HEK293 (cell line): ENCODE data around the gene HTRA1.

ENCODE experiments used
- CTCF ChIA-PET: fragments of 350-600 bp; formaldehyde crosslinking; extraction: SDS; loops from one replicate; lab custom pipeline; 2021; ENCODE audit warnings: antibody characterized with exemption; lab: Yijun Ruan, JAX
- POLR2A ChIA-PET: fragments of 300-600 bp; formaldehyde crosslinking; extraction: SDS; loops from one replicate; lab custom pipeline; 2020; ENCODE audit warnings: antibody characterized with exemption, inconsistent platforms; lab: Yijun Ruan, JAX
- H3K27ac ChIP-seq: fragments of 200-500 bp; sonication (Bioruptor generic); 2 replicates; pipeline ENCODE4 v1.5.1; 2014; ENCODE audit warnings: low read depth, low read length, control low read depth, inconsistent platforms; ENCODE audit errors: extremely low read depth
- H3K36me3 ChIP-seq, 2 experiments: fragments of 200-500 bp in 1 of 2; sonication (Bioruptor generic) in 1 of 2; 1 replicate in 1 of 2; 2 replicates in 1 of 2; pipeline ENCODE4 v1.5.1; 2014 to 2017; ENCODE audit warnings: inconsistent platforms in 2 of 2, low read length in 2 of 2; ENCODE audit not compliant: control insufficient read depth in 2 of 2, insufficient read depth in 1 of 2
- H3K4me1 ChIP-seq: fragments of 200-500 bp; sonication (Bioruptor generic); 2 replicates; pipeline ENCODE4 v1.5.1; 2014; ENCODE audit warnings: mild to moderate bottlenecking, low read length, inconsistent platforms; ENCODE audit not compliant: control insufficient read depth, insufficient read depth
- H3K4me3 ChIP-seq: 2 replicates; pipeline ENCODE4 v1.5.1; 2011; ENCODE audit warnings: low read depth, mild to moderate bottlenecking, control low read depth, low read length, moderate library complexity
- H3K9me3 ChIP-seq: fragments of 200-500 bp; sonication (Bioruptor generic); 2 replicates; pipeline ENCODE4 v1.5.1; 2014; ENCODE audit warnings: low read depth, low read length, inconsistent platforms; ENCODE audit not compliant: control insufficient read depth, insufficient read depth
- GLIS2 ChIP-seq: fragments of 450-650 bp; formaldehyde crosslinking; IDR thresholded peaks from 2 replicates; pipeline ENCODE4 v1.5.1; 2016; ENCODE audit warnings: missing biosample characterization, missing genetic modification characterization
- MYNN ChIP-seq: fragments of 450-650 bp; formaldehyde crosslinking; IDR thresholded peaks from 2 replicates; pipeline ENCODE4 v1.5.1; 2016; ENCODE audit warnings: missing biosample characterization, missing genetic modification characterization, borderline replicate concordance
- PRDM6 ChIP-seq: fragments of 450-650 bp; formaldehyde crosslinking; IDR thresholded peaks from 2 replicates; pipeline ENCODE4 v1.5.1; 2017; ENCODE audit warnings: missing biosample characterization, missing genetic modification characterization
- ZBTB49 ChIP-seq: fragments of 450-650 bp; formaldehyde crosslinking; IDR thresholded peaks from 2 replicates; pipeline ENCODE4 v1.5.1; 2016; ENCODE audit warnings: missing biosample characterization, missing genetic modification characterization, low read depth
- ZNF2 ChIP-seq: fragments of 450-650 bp; formaldehyde crosslinking; IDR thresholded peaks from 2 replicates; pipeline ENCODE4 v1.5.1; 2016; ENCODE audit warnings: missing biosample characterization, missing genetic modification characterization
- ZNF221 ChIP-seq: fragments of 450-650 bp; formaldehyde crosslinking; IDR thresholded peaks from 2 replicates; pipeline ENCODE4 v1.5.1; 2017; ENCODE audit warnings: missing biosample characterization, missing genetic modification characterization, borderline replicate concordance
- ZNF362 ChIP-seq: fragments of 450-650 bp; formaldehyde crosslinking; IDR thresholded peaks from 2 replicates; pipeline ENCODE4 v1.5.1; 2016; ENCODE audit warnings: missing biosample characterization, missing genetic modification characterization
- ZNF404 ChIP-seq: fragments of 450-650 bp; formaldehyde crosslinking; IDR thresholded peaks from 2 replicates; pipeline ENCODE4 v1.5.1; 2017; ENCODE audit warnings: missing biosample characterization, missing genetic modification characterization
- ZNF48 ChIP-seq: fragments of 450-650 bp; formaldehyde crosslinking; IDR thresholded peaks from 2 replicates; pipeline ENCODE4 v1.5.1; 2016; ENCODE audit warnings: missing biosample characterization, missing genetic modification characterization
- ZNF501 ChIP-seq: fragments of 450-650 bp; formaldehyde crosslinking; IDR thresholded peaks from 2 replicates; pipeline ENCODE4 v1.5.1; 2016; ENCODE audit warnings: missing biosample characterization, missing genetic modification characterization
- ZNF518A ChIP-seq: fragments of 450-650 bp; formaldehyde crosslinking; conservative IDR thresholded peaks from 2 replicates; pipeline ENCODE4 v1.5.1; 2016; ENCODE audit warnings: low read depth, missing biosample characterization, missing genetic modification characterization
- ZNF654 ChIP-seq: fragments of 450-650 bp; formaldehyde crosslinking; IDR thresholded peaks from 2 replicates; pipeline ENCODE4 v1.5.1; 2016; ENCODE audit warnings: low read depth, missing biosample characterization, missing genetic modification characterization
- ZNF776 ChIP-seq: fragments of 450-650 bp; formaldehyde crosslinking; IDR thresholded peaks from 2 replicates; pipeline ENCODE4 v1.5.0; 2017; ENCODE audit warnings: missing biosample characterization, missing genetic modification characterization, borderline replicate concordance
- TF ChIP-seq, protein P1 (sequence below): fragments of 450-650 bp; formaldehyde crosslinking; IDR thresholded peaks from 2 replicates; pipeline ENCODE4 v1.5.1; 2016; ENCODE audit warnings: missing biosample characterization, missing genetic modification characterization

HTRA1 gene

GRCh38 chr10:122426829-122427228, 34.5 kb upstream of the HTRA1 start:
- Histone ChIP-seq H3K4me1 (no peaks in the 10 kb centered on the region), H3K36me3 (peaks cover 12 to 16% of the 10 kb centered on the region in 2 experiments), H3K27ac (no peak overlapping the region), H3K9me3 (no peaks in the 10 kb centered on the region), H3K4me3 (no peak overlapping the region)
- CTCF ChIA-PET = interaction anchor here (0.6 to 0.7 kb wide), 2 partner anchors 9 to 375 kb away, joined by 3 to 4 read pairs; no protein-coding TSS in a partner anchor
- POLR2A ChIA-PET = no interaction called here
- TF ChIP-seq PRDM6 (tag by site-specific recombination) (no peak), ZNF776 (tag by site-specific recombination) (no peak), ZNF501 (tag by site-specific recombination) (no peak), GLIS2 (tag by site-specific recombination) (no peak), ZNF221 (tag by site-specific recombination) (no peak), ZNF362 (tag by site-specific recombination) (no peak), MYNN (no peak), ZBTB49 (tag by site-specific recombination) (no peak), ZNF654 (tag by site-specific recombination) (no peak), ZNF518A (tag by site-specific recombination) (no peak), ZNF2 (no peak), ZNF48 (tag by site-specific recombination) (no peak), ZNF404 (no peak)
- TF ChIP-seq, protein P1, sequence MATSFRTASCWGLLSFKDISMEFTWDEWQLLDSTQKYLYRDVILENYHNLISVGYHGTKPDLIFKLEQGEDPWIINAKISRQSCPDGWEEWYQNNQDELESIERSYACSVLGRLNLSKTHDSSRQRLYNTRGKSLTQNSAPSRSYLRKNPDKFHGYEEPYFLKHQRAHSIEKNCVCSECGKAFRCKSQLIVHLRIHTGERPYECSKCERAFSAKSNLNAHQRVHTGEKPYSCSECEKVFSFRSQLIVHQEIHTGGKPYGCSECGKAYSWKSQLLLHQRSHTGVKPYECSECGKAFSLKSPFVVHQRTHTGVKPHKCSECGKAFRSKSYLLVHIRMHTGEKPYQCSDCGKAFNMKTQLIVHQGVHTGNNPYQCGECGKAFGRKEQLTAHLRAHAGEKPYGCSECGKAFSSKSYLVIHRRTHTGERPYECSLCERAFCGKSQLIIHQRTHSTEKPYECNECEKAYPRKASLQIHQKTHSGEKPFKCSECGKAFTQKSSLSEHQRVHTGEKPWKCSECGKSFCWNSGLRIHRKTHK (tag by site-specific recombination) = no peak
